BJ (cell line): ENCODE data around the gene FAM131C. TPM values are rescaled to one million over a fixed set of nuclear protein-coding genes. Genes with fewer than 3 reads are reported as not detected.

ENCODE experiments used
- CTCF ChIA-PET: fragments of 350-600 bp; formaldehyde crosslinking; extraction: SDS; loops from one replicate; lab custom pipeline; 2021; ENCODE audit warnings: antibody characterized with exemption, inconsistent platforms; lab: Yijun Ruan, JAX
- POLR2A ChIA-PET: fragments of 300-600 bp; sonication (Branson Sonifier 250); formaldehyde crosslinking; extraction: SDS; loops from one replicate; lab custom pipeline; 2021; ENCODE audit warnings: antibody characterized with exemption; lab: Charles Lee
- DNase-seq: peaks from one replicate; pipeline ENCODE4 v3.0.0-alpha.2; 2011; ENCODE audit warnings: low read depth
- H3K27me3 ChIP-seq: 2 replicates; pipeline ENCODE4 v1.6.0; 2011; ENCODE audit warnings: low read length; ENCODE audit not compliant: control insufficient read depth, insufficient read depth
- H3K36me3 ChIP-seq: 2 replicates; pipeline ENCODE4 v1.5.1; 2011; ENCODE audit warnings: low read length; ENCODE audit not compliant: control insufficient read depth, insufficient read depth
- H3K4me3 ChIP-seq: 2 replicates; pipeline ENCODE4 v1.5.1; 2011; ENCODE audit warnings: low read depth, mild to moderate bottlenecking, control low read depth, low read length
- polyA plus RNA-seq: library from polyadenylated mRNA; depleted of rRNA; stranded (reverse); fragments of >200 nt; gene quantifications from 2 replicates; pipeline ENCODE4 v1.2.3, GENCODE V29; 2011
- TF ChIP-seq, protein P1 (sequence below): IDR thresholded peaks from 2 replicates; pipeline ENCODE4 v1.5.1; 2011; ENCODE audit warnings: low read depth, mild to moderate bottlenecking, control low read depth, inconsistent platforms, low read length, moderate library complexity; ENCODE audit not compliant: insufficient read depth

FAM131C gene
- polyA plus RNA-seq, 1 experiment = 0.47 TPM

DNA sequence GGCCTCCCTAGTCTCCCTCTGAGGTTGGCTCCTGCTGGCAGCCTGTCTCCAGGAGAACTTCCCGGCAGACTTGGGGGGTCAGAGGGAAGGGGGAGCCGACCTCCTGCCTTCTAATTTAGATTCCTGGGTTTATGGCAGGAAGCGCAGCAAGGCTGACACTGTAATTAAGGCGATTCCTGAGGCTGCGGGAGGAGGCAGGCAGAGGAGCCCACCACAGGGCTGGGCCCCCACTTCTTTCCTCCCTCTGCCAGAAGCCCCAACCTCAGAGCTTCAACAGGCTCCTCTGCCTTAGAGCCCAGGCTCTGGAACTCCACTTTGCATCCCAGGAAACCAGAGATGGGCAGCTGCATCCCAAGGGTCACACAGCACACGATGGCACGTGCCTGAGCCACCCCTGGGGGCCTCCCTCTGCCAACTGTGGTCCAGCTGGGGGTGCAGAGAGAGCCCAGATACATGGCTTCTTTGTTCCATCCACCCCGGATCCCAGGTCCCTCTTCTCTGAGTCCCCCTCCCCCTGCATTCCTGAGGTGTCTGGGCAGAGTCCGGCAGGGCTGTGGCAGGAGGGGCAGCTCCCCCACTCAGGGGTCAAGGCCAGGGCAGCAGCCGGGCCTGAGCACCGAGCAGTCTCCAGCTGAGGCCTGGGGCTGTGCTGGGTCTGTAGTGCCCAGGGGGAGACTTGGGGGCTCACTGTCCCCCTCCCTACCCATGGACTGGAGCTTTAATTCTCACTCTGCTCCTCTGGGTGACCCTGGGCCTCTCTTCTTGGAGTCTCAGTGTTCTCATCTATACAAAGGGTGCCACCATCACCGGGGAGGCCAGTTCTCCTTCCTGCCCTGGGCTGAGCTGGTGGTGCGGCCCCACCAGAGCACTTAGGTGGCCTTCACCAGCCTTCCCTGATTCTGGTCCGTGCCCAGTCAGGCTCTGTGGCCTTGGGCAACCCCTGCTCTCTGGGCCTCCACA lies 39.4 kb upstream of the FAM131C start:
- Histone ChIP-seq H3K4me3 (no peak overlapping the region), H3K27me3 (no peaks in the 10 kb centered on the region), H3K36me3 (no peaks in the 10 kb centered on the region)
- TF ChIP-seq, protein P1, sequence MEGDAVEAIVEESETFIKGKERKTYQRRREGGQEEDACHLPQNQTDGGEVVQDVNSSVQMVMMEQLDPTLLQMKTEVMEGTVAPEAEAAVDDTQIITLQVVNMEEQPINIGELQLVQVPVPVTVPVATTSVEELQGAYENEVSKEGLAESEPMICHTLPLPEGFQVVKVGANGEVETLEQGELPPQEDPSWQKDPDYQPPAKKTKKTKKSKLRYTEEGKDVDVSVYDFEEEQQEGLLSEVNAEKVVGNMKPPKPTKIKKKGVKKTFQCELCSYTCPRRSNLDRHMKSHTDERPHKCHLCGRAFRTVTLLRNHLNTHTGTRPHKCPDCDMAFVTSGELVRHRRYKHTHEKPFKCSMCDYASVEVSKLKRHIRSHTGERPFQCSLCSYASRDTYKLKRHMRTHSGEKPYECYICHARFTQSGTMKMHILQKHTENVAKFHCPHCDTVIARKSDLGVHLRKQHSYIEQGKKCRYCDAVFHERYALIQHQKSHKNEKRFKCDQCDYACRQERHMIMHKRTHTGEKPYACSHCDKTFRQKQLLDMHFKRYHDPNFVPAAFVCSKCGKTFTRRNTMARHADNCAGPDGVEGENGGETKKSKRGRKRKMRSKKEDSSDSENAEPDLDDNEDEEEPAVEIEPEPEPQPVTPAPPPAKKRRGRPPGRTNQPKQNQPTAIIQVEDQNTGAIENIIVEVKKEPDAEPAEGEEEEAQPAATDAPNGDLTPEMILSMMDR = no peak
- DNase-seq = no peak
- ChIA-PET POLR2A (no interaction called here), CTCF (interaction anchor here (0.9 to 2.7 kb wide), 3 partner anchors 10 to 31 kb away, joined by 4 to 8 read pairs (median 8); no protein-coding TSS in a partner anchor)

DNA sequence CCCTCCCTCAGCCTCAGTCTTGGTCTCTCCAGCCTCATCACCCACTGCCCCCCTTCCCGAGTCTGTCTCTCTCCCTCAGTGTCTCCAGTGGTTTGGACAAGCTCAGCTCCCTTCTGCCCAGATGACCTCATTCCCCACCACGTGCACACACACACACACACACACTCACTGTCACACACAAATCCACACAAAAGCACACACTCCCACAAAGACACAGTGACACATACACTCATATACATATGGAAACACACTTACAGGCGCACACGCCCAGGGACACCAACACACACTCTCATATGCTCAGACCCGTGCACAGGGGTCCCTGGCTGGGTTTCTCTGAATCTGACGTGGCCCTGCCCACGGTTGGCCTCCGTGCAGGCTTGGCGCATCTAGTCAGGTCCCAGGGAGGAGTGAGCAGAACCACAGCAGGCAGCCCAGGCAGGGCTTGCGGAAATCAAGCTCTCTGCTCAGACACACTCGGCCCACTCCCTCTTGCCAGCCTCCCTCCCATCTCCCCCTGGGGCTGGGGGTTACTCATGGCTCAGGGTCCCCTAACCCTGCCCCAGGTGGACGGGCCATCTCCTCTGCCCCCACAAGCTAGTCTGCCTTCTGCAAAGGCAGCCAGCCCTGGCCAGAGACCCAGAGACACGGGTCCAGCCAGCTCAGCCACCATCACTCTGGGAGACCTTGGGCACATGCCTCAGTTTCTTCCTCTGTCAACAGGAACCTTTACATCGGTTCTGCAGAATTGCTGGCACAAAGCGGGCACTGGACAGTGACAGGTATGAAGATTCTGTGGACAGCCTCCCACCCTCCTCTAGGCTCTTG lies 38.5 kb upstream of the FAM131C start:
- no peaks in the 10 kb centered on the region for H3K36me3 ChIP-seq
- no peak overlapping the region for H3K4me3 ChIP-seq
- no peaks in the 10 kb centered on the region for H3K27me3 ChIP-seq
- TF ChIP-seq, protein P1 = no peak
- CTCF ChIA-PET = interaction anchor here (1.2 to 2.3 kb wide), 2 partner anchors 13 to 30 kb away, joined by 5 to 8 read pairs; no protein-coding TSS in a partner anchor
- peak; percentile 30 for DNase-seq
- POLR2A ChIA-PET = no interaction called here

DNA sequence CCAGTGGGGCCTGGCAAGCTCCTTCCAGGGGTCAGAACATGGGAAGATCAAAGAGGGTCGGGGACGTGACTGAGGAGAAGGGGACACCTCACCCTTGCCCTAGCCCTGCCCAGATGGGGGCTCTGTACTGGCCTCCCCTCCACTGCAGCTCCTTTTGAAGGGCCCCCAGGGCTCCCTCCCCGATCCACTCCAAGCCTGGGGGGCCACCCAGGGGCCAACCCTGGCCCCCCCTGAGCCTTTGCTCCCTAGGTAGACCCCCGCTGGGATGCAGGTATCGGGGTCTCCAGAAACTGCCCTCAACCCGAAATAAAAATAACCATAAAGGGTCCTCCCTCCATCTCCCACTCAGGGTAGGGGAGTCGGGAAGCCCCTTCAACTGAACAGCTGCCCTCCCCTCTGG lies 37.4 kb upstream of the FAM131C start:
- TF ChIP-seq, protein P1 = no peak
- CTCF ChIA-PET = interaction anchor here (1.2 to 2.3 kb wide), 2 partner anchors 28 to 29 kb away, joined by 3 to 8 read pairs; no protein-coding TSS in a partner anchor
- DNase-seq = no peak
- Histone ChIP-seq H3K27me3 (no peaks in the 10 kb centered on the region), H3K4me3 (no peak overlapping the region), H3K36me3 (no peaks in the 10 kb centered on the region)
- POLR2A ChIA-PET = no interaction called here

DNA sequence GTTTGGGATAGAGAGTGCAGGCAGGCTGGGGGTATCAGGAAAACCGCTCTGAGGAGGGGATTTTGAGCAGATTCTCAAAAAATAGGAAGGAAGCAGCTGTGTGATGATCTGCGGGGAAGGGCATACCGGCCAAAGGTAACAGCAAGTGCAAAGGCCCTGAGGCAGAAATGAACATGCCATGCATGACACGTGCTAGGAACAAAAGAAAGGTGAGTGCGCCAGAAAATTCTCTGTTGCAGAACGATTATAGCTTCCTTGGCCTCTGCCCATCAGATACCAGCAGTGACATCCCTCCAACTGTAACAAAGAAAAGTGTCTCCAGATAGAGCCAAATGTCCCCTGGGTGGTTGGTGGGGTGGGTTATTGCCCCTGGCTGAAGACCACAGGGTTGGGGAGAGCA lies 37.0 kb upstream of the FAM131C start:
- DNase-seq = no peak
- no peaks in the 10 kb centered on the region for H3K36me3 ChIP-seq
- H3K27me3 ChIP-seq = no peaks in the 10 kb centered on the region; the same call in 1 of the 2 replicates
- H3K4me3 ChIP-seq = no peak overlapping the region
- TF ChIP-seq, protein P1 = no peak
- ChIA-PET POLR2A (no interaction called here), CTCF (interaction anchor here (1.0 to 1.2 kb wide), 2 partner anchors 15 to 28 kb away, joined by 3 read pairs; no protein-coding TSS in a partner anchor)
